Germinal center (tissue), 1 donor: ENCODE data around the gene THSD4.

Experiments
- DNase-seq: peaks from one replicate; pipeline ENCODE4 v3.0.0; 2012; ENCODE audit warnings: mixed read lengths, low spot score

Gene THSD4

GRCh38 chr15:71628988-71629770 lies 513.9 kb downstream of the THSD4 start:
- DNase-seq = no peak

- DNase-seq = no peak
Measured at GRCh38 chr15:71629781-71630474, 514.7 kb downstream of the THSD4 start.

GRCh38 chr15:71630475-71630809 lies 515.2 kb downstream of the THSD4 start:
- no peak for DNase-seq

DNA sequence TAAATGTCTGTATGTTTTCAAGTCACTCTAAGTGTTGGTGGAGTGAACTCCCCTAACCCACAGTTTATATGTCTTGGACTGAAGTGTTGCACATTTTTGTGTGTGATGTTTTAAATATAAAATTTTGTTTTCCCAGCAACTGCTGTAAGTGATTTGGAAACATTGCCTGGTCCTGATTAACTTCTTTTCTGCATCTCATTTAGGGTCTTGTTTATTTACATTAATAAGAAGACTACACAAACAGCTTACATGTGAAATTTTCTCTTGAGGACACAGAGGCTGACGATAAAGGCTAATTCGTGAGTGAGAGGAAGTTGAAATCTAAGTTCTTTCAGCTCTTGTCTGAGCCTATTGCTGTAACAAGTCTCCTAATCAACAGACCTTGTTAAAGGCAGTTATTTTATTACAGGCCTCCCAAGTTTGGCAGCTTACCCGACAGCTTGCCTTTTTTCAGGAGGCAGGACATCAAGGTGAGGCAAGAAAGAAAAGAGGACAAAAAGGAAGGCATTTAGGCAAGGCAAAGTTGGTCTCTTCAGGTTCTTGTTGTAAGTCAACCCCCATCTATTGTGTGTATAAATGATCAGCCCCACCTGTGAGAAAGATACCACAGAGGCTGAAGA lies 517.4 kb downstream of the THSD4 start:
- no peak for DNase-seq

DNA sequence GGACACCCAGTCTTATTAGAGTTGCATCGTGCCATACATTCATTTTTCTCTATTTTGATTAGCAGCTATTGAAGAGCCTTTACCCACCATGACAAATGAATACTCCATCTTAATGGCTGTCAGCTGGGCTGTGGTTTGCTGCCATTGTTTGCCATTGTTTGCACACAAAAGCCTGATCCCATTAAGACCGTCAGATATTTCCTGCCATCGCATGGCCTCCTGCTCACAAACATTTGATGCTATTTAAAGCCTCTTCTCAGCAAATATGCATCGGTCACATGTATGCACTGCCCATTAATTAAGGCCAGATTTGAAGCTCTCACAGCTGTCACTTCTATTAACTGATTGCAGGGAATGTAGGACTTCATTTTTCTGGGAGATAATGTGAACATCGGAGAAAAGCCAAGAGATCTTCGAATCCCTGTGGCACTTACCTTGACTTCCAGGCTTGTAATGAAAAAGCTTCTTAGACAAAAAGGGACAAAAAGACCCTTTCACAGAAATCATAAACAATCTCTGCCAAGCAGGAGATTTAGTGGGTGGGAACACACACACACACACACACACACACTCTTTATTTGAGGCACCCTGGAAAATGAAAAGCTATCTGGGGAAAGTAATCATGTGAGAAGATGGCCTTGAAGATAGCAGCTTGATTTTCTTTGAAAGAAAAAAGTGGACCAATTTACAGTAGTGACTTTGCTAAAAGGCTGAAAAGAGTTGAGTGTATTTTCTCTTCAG lies 519.7 kb downstream of the THSD4 start:
- no peak for DNase-seq

GRCh38 chr15:71635735-71636134 lies 520.5 kb downstream of the THSD4 start:
- no peak for DNase-seq

DNA sequence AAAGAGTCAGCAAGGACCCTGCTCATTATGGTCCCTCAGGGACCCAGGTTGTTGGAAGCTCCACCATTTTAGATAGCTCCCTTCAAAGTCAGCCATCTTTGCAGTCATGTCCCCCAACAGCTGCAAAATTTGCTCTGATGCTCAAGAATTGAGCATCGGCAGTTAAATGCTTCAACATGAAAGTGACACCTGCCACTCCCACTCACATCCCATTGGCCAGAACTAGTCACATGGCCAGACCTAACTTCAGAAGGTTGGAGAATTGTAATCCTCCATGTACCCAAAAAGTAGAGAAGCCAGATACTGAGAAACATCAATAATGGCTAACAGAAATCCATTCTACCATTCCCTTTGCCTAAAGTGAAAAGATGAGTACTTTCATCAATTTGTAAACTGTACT lies 523.6 kb downstream of the THSD4 start:
- DNase-seq = no peak

DNA sequence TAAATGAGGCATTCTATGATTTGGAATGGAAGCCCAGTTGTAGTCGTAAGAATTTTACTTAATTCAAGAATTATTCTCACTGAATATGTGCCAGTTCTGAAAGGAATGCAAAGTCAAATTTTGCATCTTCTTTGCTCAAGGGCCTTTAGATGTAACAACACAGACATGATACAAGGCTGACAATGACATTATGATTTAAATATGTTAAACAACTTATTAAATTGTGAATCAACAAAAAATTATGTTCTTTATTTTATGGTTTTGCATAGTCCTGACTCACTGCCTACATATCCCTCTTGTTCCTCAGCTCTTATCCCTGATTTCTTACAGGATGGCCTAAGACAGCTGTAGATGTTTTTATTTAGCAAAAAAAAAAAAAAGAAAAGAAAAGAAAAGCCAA lies 524.2 kb downstream of the THSD4 start:
- no peak for DNase-seq

- DNase-seq = no peak
Measured at GRCh38 chr15:71643918-71644317, 528.6 kb downstream of the THSD4 start.

DNA sequence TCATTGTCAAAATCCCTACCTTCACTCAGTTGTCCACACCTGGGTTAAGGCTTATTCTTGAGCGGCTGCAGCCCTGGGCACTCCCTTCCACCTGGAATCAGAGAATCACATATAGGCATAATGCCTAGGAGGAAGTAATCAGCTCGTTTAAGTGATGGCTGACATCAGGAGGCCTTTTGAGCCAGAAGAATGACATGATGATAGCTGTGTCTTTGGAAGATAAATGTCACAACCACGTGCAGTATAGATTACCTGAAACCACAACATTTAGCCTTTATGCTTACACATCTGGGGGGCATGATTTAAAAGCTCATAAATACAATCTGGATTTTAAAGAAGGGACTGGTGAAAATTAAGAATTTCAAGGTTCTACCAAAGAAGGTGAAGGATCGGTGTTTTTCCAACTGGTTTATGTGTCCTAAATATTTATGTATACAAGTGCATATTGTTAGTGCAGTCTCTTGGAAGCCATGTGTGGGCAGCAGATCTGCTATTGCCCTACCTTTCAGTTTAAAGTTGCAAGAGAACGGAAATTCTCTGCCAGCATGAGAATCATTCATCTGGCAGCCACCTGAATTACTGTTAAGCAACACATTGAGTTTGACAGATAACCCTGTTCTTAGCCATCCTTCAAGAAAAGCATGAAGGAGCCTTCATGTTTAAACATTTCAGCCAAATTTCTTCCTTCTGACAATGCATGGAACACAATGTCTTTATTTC lies 531.7 kb downstream of the THSD4 start:
- DNase-seq = no peak

- no peak for DNase-seq
Measured at GRCh38 chr15:71647487-71647808, 532.2 kb downstream of the THSD4 start.

DNA sequence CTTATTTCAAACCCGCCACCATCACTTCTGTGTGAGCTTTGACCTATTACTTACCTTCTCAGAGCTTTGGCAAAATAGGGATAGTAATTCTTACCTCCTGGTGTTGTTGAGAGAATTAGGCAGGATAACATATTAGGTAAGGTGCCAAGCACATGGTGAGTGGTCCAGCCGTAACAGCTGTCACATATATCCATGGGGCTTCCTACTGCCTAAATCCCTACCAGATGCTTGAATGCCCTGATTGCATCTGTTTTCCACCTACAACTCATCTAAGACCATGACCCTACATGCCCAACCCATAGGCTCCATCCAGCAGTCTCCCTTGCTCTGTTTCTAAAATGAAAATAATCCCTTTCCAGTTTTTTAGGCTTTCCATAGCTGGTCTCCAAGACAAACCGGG lies 532.8 kb downstream of the THSD4 start:
- DNase-seq = no peak

- no peak for DNase-seq
Measured at GRCh38 chr15:71649894-71650293, 534.6 kb downstream of the THSD4 start.

DNA sequence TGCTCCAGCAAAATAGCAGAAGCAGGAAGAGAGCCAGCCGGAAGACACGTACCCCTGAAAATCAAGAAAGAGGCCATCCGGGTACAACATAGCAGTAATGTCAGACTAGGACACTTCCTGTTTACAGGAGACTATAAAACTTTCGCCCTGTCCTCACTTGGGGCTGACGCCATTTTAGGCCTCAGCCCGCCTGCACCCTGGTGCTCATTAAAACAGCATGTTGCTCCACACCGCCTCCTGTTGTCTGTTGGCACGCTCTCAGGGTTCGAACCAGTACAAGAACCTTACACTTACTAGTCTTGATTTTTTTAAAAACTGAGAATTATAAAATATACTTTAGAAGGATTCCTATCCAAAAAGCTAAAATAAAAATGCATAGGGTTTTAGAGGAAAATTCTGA lies 535.3 kb downstream of the THSD4 start:
- DNase-seq = no peak

- DNase-seq = peak; percentile 19
Measured at GRCh38 chr15:71651750-71652186, 536.5 kb downstream of the THSD4 start.

DNA sequence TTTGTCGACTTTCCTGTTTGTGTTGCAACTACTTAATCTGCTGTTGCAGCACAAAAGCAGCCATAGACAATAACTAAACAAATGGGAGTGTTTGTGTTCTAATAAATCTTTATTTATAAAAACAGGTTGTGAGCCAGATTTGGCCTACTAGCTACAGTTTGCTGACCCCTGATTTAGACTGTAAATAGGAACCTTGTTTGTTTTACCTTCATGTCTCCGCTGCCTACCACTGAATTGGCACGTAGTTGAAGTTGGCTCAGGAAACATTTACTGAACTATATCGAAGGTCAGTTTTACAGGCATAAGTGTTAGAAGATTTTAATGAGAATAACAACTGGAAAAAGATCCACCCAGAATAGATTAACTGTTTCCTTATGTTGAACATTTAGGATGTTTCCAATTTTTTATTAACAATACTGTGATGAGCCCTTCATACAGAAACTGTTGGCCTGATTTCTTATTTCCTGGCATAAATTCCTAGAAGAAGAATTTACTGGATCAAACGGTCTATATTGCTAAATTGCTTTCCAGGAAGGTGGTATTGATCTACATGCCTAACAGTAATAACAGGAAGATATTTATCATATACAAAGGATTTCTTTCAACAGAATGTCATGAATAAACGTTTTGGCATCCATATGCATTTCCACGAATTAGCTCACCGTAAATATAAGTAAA lies 538.9 kb downstream of the THSD4 start:
- DNase-seq = no peak

- no peak for DNase-seq
Measured at GRCh38 chr15:71654720-71655174, 539.5 kb downstream of the THSD4 start.

DNA sequence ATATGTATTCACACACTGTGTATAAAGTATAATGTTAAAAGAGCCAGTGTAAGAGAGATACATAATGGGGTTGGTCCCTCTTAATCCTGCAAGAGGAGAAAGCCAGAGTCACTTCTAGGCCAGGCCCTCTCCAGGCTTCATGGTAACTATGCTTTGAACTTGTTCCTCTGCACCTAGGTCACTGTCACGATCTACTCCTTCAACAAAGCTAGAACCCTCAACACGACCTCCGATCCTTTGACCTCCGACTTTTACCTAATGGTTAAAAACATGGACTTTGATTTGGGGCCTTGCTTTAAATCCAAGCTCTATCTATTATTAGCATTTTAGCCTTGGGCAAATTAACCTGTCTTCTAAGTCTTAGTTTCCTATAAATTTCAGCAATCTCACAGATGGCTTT lies 541.2 kb downstream of the THSD4 start:
- DNase-seq = no peak

GRCh38 chr15:71657141-71657540 lies 541.9 kb downstream of the THSD4 start:
- DNase-seq = no peak

DNA sequence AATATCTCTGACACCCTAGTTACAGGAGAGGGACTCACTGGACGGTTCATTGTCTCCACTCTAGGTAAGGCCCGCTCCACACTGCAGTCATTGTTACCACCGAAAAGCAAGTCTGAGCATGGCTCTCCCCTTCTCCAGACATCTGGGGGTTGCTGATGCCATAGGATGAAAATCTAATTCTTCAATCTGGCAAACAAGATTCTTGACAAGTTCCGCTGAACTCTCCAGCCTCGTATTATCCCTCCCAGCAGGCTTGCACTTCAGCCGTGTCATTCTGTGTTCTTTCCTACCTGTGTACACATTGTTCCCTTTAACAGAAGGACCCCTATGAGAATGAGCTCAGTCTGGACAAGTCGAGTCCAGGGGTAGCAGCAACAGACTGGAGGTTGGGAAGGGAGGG lies 542.8 kb downstream of the THSD4 start:
- no peak for DNase-seq
